ENCODE data around the gene SMYD2. TPM values are rescaled to one million over a fixed set of nuclear protein-coding genes. Genes with fewer than 3 reads are reported as not detected.

SMYD2 gene
- total RNA-seq, 1 experiment from 2014 or later: 27.5 TPM

GRCh38 chr1:214361636-214362035 lies 80.7 kb downstream of the SMYD2 start:
- DNase-seq (ENCODE audit: low spot score): no peak

- no peak for DNase-seq (ENCODE audit: low spot score)
Measured at GRCh38 chr1:214362188-214362882, 81.4 kb downstream of the SMYD2 start.

GRCh38 chr1:214363386-214363785 lies 82.4 kb downstream of the SMYD2 start:
- DNase-seq (ENCODE audit: low spot score): no peak

- no peak for DNase-seq (ENCODE audit: low spot score)
Measured at GRCh38 chr1:214364386-214364785, 83.4 kb downstream of the SMYD2 start.

- DNase-seq (ENCODE audit: low spot score): no peak
Measured at GRCh38 chr1:214364786-214365295, 83.9 kb downstream of the SMYD2 start.

GRCh38 chr1:214367841-214368240 lies 86.9 kb downstream of the SMYD2 start:
- DNase-seq (ENCODE audit: low spot score): no peak

- DNase-seq (ENCODE audit: low spot score): no peak
Measured at GRCh38 chr1:214369364-214369763, 88.4 kb downstream of the SMYD2 start.

- no peak for DNase-seq (ENCODE audit: low spot score)
Measured at GRCh38 chr1:214370615-214371014, 89.7 kb downstream of the SMYD2 start.

- DNase-seq (ENCODE audit: low spot score): no peak
Measured at GRCh38 chr1:214372092-214372491, 91.1 kb downstream of the SMYD2 start.

GRCh38 chr1:214377485-214377884 lies 96.5 kb downstream of the SMYD2 start:
- DNase-seq (ENCODE audit: low spot score): no peak

- DNase-seq (ENCODE audit: low spot score): no peak
Measured at GRCh38 chr1:214377886-214378285, 96.9 kb downstream of the SMYD2 start.

GRCh38 chr1:214378492-214378891 lies 97.5 kb downstream of the SMYD2 start:
- DNase-seq (ENCODE audit: low spot score): no peak

- no peak for DNase-seq (ENCODE audit: low spot score)
Measured at GRCh38 chr1:214379236-214379970, 98.4 kb downstream of the SMYD2 start.

- no peak for DNase-seq (ENCODE audit: low spot score)
Measured at GRCh38 chr1:214380396-214380795, 99.4 kb downstream of the SMYD2 start.

- no peak for DNase-seq (ENCODE audit: low spot score)
Measured at GRCh38 chr1:214380986-214381695, 100.2 kb downstream of the SMYD2 start.

GRCh38 chr1:214383381-214384372 lies 102.7 kb downstream of the SMYD2 start:
- no peak for DNase-seq (ENCODE audit: low spot score)

- DNase-seq (ENCODE audit: low spot score): no peak
Measured at GRCh38 chr1:214384373-214385079, 103.6 kb downstream of the SMYD2 start.

GRCh38 chr1:214385428-214385827 lies 104.5 kb downstream of the SMYD2 start:
- no peak for DNase-seq (ENCODE audit: low spot score)

GRCh38 chr1:214386333-214386732 lies 105.4 kb downstream of the SMYD2 start:
- DNase-seq (ENCODE audit: low spot score): no peak
